K562 (cell line): ENCODE measurements around the gene TTLL9. TPM values are rescaled to one million over a fixed set of nuclear protein-coding genes. Genes with fewer than 3 reads are reported as not detected.
A peak's percentile ranks its signal among the peaks of the same experiment; 100 is the strongest.

ENCODE experiments used
- E4F1 ChIP-seq: fragments of 250-450 bp; sonication (Bioruptor Pico); IDR thresholded peaks from 2 replicates; pipeline ENCODE4 v1.5.0; 2021; ENCODE audit warnings: mild to moderate bottlenecking, borderline replicate concordance
- HBP1 ChIP-seq: fragments of 450-650 bp; formaldehyde crosslinking; IDR thresholded peaks from 2 replicates; pipeline ENCODE4 v1.4.0; 2022; ENCODE audit warnings: missing genetic modification characterization
- KDM1A ChIP-seq, 2 experiments: fragments of 450-650 bp; IDR thresholded peaks; 2 replicates each; pipeline ENCODE4 v1.6.1; 2016; ENCODE audit warnings: mild to moderate bottlenecking in 2 of 2
- NFRKB ChIP-seq: fragments of 450-650 bp; IDR thresholded peaks from 2 replicates; pipeline ENCODE4 v1.6.1; 2016; ENCODE audit warnings: low read depth
- RBM22 ChIP-seq: fragments of 200-400 bp; formaldehyde crosslinking; IDR thresholded peaks from 2 replicates; pipeline ENCODE4 v1.6.1; 2018; ENCODE audit warnings: low read length, low read depth; ENCODE audit not compliant: poor library complexity, severe bottlenecking
- RFX1 ChIP-seq: fragments of 450-650 bp; IDR thresholded peaks from 2 replicates; pipeline ENCODE4 v1.6.1; 2016; ENCODE audit warnings: mild to moderate bottlenecking, moderate library complexity
- SIN3A ChIP-seq, 2 experiments: fragments of 150-350 bp in 1 of 2; IDR thresholded peaks; 2 replicates each; pipeline ENCODE4 v1.6.1; 2011 to 2016; ENCODE audit warnings: borderline replicate concordance in 2 of 2, low read depth in 2 of 2, low read length in 2 of 2, mild to moderate bottlenecking in 2 of 2, moderate library complexity in 2 of 2; ENCODE audit not compliant: control insufficient read depth in 1 of 2
- SREBF2 ChIP-seq: sonication (generic); formaldehyde crosslinking; IDR thresholded peaks from 2 replicates; pipeline ENCODE4 v1.4.0; 2020; ENCODE audit warnings: mild to moderate bottlenecking, missing genetic modification reagents
- USF2 ChIP-seq: sonication (generic); formaldehyde crosslinking; IDR thresholded peaks from 2 replicates; pipeline ENCODE4 v1.5.0; 2020; ENCODE audit warnings: missing genetic modification reagents
- ZNF175 ChIP-seq: fragments of 200-800 bp; sonication (Bioruptor generic); IDR thresholded peaks from 2 replicates; pipeline ENCODE4 v1.6.1; 2016; ENCODE audit warnings: low read depth, mild to moderate bottlenecking, missing genetic modification characterization, missing compliant biosample characterization
- ZNF766 ChIP-seq: fragments of 200-800 bp; sonication (Bioruptor generic); conservative IDR thresholded peaks from 2 replicates; pipeline ENCODE4 v1.6.1; 2016; ENCODE audit warnings: missing genetic modification characterization, missing compliant biosample characterization
- polyA plus RNA-seq, 8 experiments: library from polyadenylated mRNA; depleted of rRNA in 4 of 8; stranded (reverse) in 5 of 8; unstranded in 3 of 8; fragments of >200 nt; fragmentation: Nextera tagmentation in 2 of 8; fragmentation: Illumina TruSeq in 1 of 8; extraction: Ambion mirVana in 2 of 8; extraction: Trizol in 1 of 8; gene quantifications; 2 replicates each; pipeline versions ENCODE4 v1.2.1 to v1.2.3, GENCODE V29; 2011 to 2014; ENCODE audit warnings: inconsistent platforms in 1 of 8, missing spikeins in 1 of 8
- total RNA-seq, 7 experiments: library from RNA; depleted of rRNA in 6 of 7; stranded (reverse); fragments of >200 nt in 6 of 7; fragmentation: Illumina TruSeq in 2 of 7; extraction: Trizol in 2 of 7; gene quantifications; 2 replicates each; pipeline versions ENCODE4 v1.2.1 to v1.2.3, GENCODE V29; 2011 to 2021; ENCODE audit warnings: low replicate concordance in 1 of 7

The TTLL9 gene
- total and polyA plus RNA-seq, 9 of the 15 experiments (the other 6 are each of a cell fraction or from before 2014, with no cell fraction given): 0.06 to 0.07 TPM; not detected in 7

GRCh38 chr20:31879143-31879987, 8.9 kb downstream of the TTLL9 start (continued):
- no peak for TF ChIP-seq E4F1 (CRISPR knock-in tag)
- peak in 1 of 2 experiments; percentile 18; a peak in 1 of 4 replicates for TF ChIP-seq KDM1A (IDR thresholded peaks at IDR 0.05)
- peak; percentile 89 for TF ChIP-seq RBM22
- no peak for TF ChIP-seq ZNF175 (CRISPR knock-in tag)
- no peak for TF ChIP-seq SREBF2 (CRISPR knock-in tag)
- no peak for TF ChIP-seq HBP1 (CRISPR knock-in tag)
- TF ChIP-seq SIN3A (IDR thresholded peaks at IDR 0.05; ENCODE audit: borderline replicate concordance in 2 of 2, control insufficient read depth in 1 of 2, low read depth in 2 of 2, low read length in 2 of 2): peak; percentile 93 to 99
- TF ChIP-seq ZNF766 (CRISPR knock-in tag): no peak; the same call in 1 of the 2 replicates
- peak; percentile 99 for TF ChIP-seq RFX1
- TF ChIP-seq NFRKB: no peak
- peak; percentile 38; the same call in 1 of the 2 replicates for TF ChIP-seq USF2 (CRISPR knock-in tag)
